Urinary bladder (tissue), 4 donors: ENCODE measurements around the gene SCAMP5. TPM values are rescaled to one million over a fixed set of nuclear protein-coding genes. Genes with fewer than 3 reads are reported as not detected.

Experiments
- DNase-seq: peaks from one replicate; pipeline ENCODE4 v3.0.0-alpha.2; 2015; ENCODE audit errors: extremely low spot score
- H3K27ac ChIP-seq: one replicate; pipeline ENCODE4 v1.5.1; 2013; ENCODE audit warnings: low read depth, mild to moderate bottlenecking, moderate library complexity
- H3K36me3 ChIP-seq: one replicate; pipeline ENCODE4 v1.6.1; 2013; ENCODE audit warnings: mild to moderate bottlenecking, moderate library complexity; ENCODE audit not compliant: insufficient read depth
- H3K4me1 ChIP-seq: one replicate; pipeline ENCODE4 v1.6.1; 2013; ENCODE audit warnings: mild to moderate bottlenecking, moderate library complexity; ENCODE audit not compliant: insufficient read depth
- H3K4me3 ChIP-seq: one replicate; pipeline ENCODE4 v1.5.1; 2013; ENCODE audit warnings: low read depth, low read length
- WGBS: extraction: QIAGEN DNeasy Blood & Tissue Kit; methylation state at CpG from one replicate; pipeline ENCODE4 v1.1.7; 2013; 5-methylcytosine and 5-hydroxymethylcytosine counted together
- polyA plus RNA-seq: library from polyadenylated mRNA; stranded (reverse); fragments of 200-250 nt; gene quantifications from one replicate; pipeline ENCODE4 v1.2.3, GENCODE V29; 2013
- total RNA-seq: library from RNA; depleted of rRNA; stranded (reverse); fragments of >200 nt; gene quantifications from one replicate; pipeline ENCODE4 v1.2.3, GENCODE V29; 2014
- donor health status: healthy with polysubstance abuse.
- donor health status: healthy.

SCAMP5 gene
- total and polyA plus RNA-seq, 2 donors = 6.9 to 19.4 TPM

- no peaks in the 10 kb centered on the region for H3K36me3 ChIP-seq
- WGBS = 87% methylated on average over 8 of the region's 8 CpGs
- no peak overlapping the region for H3K4me3 ChIP-seq
- no peaks in the 10 kb centered on the region for H3K4me1 ChIP-seq
- no peak overlapping the region for H3K27ac ChIP-seq
- no peak for DNase-seq
Observed at GRCh38 chr15:75021341-75021740, 26.0 kb downstream of the SCAMP5 start.

DNA sequence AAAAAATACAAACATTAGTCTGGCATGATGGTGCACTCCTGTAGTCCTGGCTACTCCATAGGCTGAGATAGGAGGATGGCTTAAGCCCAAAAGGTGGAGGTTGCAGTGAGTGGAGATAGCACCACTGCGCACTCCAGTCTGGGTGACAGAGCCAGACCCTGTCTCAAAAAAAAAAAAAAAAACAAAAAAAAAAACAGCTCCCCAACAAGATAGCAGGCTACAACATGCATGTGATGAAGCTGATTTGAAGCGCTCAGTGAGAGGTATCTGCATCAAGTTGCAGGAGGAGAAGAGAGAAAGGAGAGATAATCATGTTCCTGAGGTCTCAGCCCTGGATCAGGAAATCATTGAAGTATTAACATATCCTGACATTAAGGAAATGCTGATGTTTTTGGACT is 27.4 kb downstream of the SCAMP5 start:
- WGBS = 94% methylated on average over 2 of the region's 2 CpGs

GRCh38 chr15:75023181-75023871 is 28.0 kb downstream of the SCAMP5 start, which contains the start of gene PPCDC:
Gene PPCDC (plus strand): TSS chr15:75023590. CDS start chr15:75028319, 4,729 bp downstream.
- Histone ChIP-seq H3K36me3 (no peaks in the 10 kb centered on the region), H3K27ac (peak within 1 kb of the TSS; percentile 80), H3K4me1 (no peaks in the 10 kb centered on the region), H3K4me3 (peak within 1 kb of the TSS; percentile 87)
- peak; percentile 91 for DNase-seq
- 3% methylated on average over 40 of the region's 40 CpGs for WGBS

More for the DNA sequence above, 27.4 kb downstream of the SCAMP5 start:
- Histone ChIP-seq H3K4me1 (no peaks in the 10 kb centered on the region), H3K36me3 (no peaks in the 10 kb centered on the region), H3K27ac (no peak overlapping the region), H3K4me3 (no peak overlapping the region)
- DNase-seq = no peak

- peak overlapping the region; percentile 87 for H3K4me3 ChIP-seq
- peak overlapping the region; percentile 80 for H3K27ac ChIP-seq
- 13% methylated on average over 12 of the region's 12 CpGs for WGBS
- H3K36me3 ChIP-seq = no peaks in the 10 kb centered on the region
- no peak for DNase-seq
- H3K4me1 ChIP-seq = no peaks in the 10 kb centered on the region
Observed at GRCh38 chr15:75023872-75024636, 28.7 kb downstream of the SCAMP5 start.

DNA sequence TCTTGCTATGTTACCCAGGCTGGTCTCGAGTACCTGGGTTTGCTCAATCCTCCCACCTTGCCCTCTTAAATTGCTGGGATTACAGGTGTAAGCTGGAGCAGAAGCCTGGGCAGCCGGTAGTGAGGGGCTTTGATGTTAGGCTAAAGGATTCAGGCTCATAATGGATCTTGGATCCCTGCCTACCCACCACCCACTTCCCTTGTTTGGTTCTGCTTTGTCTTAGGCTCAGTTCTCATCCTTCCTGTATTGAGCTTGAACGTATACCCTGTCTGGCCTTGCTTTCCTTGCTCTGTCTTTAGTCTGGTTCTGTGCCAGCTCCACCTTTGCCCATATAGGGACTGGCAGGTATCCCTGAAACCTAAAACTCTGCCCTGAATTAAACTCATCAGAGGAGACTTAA is 29.7 kb downstream of the SCAMP5 start:
- H3K4me3 ChIP-seq = no peak overlapping the region
- no peak overlapping the region for H3K27ac ChIP-seq
- no peak for DNase-seq
- no peaks in the 10 kb centered on the region for H3K36me3 ChIP-seq
- 59% methylated on average over 3 of the region's 3 CpGs for WGBS
- H3K4me1 ChIP-seq = no peaks in the 10 kb centered on the region

DNA sequence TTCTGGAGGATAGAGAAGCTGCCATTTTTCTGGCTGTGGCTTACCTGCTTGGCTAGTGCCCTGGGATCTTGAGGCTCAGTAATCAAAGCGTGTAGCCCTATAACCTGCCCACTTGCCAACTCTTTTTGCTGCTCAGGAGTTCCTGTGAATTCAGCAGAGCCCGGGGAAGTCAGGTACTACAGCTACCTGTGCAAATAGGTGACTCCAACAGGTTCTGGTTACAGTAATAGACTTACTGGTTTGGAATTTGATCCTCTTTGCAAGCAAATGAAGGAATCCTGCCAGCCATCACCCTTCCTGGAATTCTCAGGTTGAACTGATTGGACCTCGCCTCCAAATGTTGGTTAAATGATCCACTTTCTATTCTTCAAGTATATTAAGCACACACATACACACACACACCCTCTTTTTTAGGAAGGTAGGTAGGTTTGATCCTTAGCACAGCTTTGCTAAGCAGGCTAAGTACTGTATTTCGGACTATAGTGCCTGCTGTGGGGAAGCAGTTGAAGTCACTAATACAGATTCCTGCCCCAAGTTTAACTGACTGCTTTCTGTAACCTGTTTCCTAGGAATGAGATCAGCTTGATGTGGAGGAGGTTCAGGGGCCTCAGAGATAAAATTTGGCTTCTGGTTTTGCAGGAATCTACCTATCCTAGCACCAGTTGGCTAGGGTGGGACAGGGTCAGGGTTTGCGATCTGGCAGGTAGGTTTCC is 30.3 kb downstream of the SCAMP5 start:
- 92% methylated on average over 5 of the region's 5 CpGs for WGBS
- Histone ChIP-seq H3K4me3 (no peak overlapping the region), H3K27ac (no peak overlapping the region), H3K36me3 (no peaks in the 10 kb centered on the region), H3K4me1 (no peaks in the 10 kb centered on the region)
- no peak for DNase-seq

DNA sequence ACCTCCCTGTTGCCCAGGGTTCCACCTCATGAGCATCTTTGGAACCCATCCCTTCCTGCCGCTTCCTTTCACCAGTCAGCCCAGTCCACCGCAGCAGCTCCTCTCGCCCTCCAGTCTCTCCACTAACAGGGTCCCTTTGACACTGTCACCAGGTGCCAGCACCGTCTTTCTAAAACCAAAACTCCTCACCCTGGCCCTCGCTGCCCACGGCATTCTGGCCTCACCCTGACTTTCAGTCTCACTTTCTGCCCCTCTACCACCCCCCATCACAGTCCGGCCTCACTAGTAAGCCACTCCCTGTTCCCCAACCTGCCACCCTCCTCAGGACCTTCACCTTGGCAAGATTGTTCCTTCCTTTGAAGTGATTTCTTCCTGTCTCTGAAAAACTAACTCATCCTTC is 32.2 kb downstream of the SCAMP5 start:
- 83% methylated on average over 7 of the region's 7 CpGs for WGBS

GRCh38 chr15:75028991-75029377 is 33.6 kb downstream of the SCAMP5 start:
- WGBS = 71% methylated on average over 4 of the region's 4 CpGs
- Histone ChIP-seq H3K36me3 (no peaks in the 10 kb centered on the region), H3K4me1 (no peaks in the 10 kb centered on the region), H3K27ac (no peak overlapping the region), H3K4me3 (no peak overlapping the region)
- no peak for DNase-seq

More for the DNA sequence above, 32.2 kb downstream of the SCAMP5 start:
- H3K36me3 ChIP-seq = no peaks in the 10 kb centered on the region
- no peak overlapping the region for H3K27ac ChIP-seq
- DNase-seq = no peak
- H3K4me1 ChIP-seq = no peaks in the 10 kb centered on the region
- no peak overlapping the region for H3K4me3 ChIP-seq

GRCh38 chr15:75029378-75030022 is 34.1 kb downstream of the SCAMP5 start:
- H3K27ac ChIP-seq = no peak overlapping the region
- no peak overlapping the region for H3K4me3 ChIP-seq
- 20% methylated on average over 12 of the region's 12 CpGs for WGBS
- no peaks in the 10 kb centered on the region for H3K36me3 ChIP-seq
- no peaks in the 10 kb centered on the region for H3K4me1 ChIP-seq
- DNase-seq = no peak

GRCh38 chr15:75030023-75030413 is 34.7 kb downstream of the SCAMP5 start:
- no peak for DNase-seq
- no peak overlapping the region for H3K4me3 ChIP-seq
- H3K36me3 ChIP-seq = no peaks in the 10 kb centered on the region
- H3K4me1 ChIP-seq = no peaks in the 10 kb centered on the region
- WGBS = 9% methylated on average over 2 of the region's 2 CpGs
- H3K27ac ChIP-seq = no peak overlapping the region

DNA sequence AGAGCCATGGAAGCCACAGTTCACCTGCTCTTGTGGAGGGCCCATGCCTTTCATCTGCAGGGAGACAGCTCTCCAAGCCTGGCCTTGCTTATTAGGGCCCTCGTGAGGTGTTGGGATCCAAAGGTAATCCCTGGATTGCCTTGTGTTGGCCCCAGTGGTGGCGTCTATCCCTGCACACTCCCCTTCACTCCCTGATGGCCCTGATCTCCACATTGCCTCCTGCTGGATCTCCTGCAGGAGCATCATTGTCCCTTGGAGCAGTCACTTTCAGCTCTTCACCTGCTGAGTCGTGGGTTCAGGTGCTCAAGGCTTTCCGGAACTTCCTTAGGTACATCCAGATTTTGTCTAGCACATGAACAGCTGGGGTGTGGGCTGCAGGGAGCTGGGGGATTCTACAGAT is 35.1 kb downstream of the SCAMP5 start:
- no peak for DNase-seq
- Histone ChIP-seq H3K4me1 (no peaks in the 10 kb centered on the region), H3K36me3 (no peaks in the 10 kb centered on the region), H3K4me3 (no peak overlapping the region), H3K27ac (no peak overlapping the region)
- 89% methylated on average over 4 of the region's 4 CpGs for WGBS

GRCh38 chr15:75031848-75032247 is 36.5 kb downstream of the SCAMP5 start:
- Histone ChIP-seq H3K4me1 (no peaks in the 10 kb centered on the region), H3K4me3 (no peak overlapping the region), H3K27ac (no peak overlapping the region), H3K36me3 (no peaks in the 10 kb centered on the region)
- DNase-seq = no peak
- WGBS = 55% methylated on average over 4 of the region's 4 CpGs

GRCh38 chr15:75032395-75032794 is 37.0 kb downstream of the SCAMP5 start:
- H3K4me1 ChIP-seq = no peaks in the 10 kb centered on the region
- no peak for DNase-seq
- no peak overlapping the region for H3K27ac ChIP-seq
- no peaks in the 10 kb centered on the region for H3K36me3 ChIP-seq
- 94% methylated on average over 2 of the region's 2 CpGs for WGBS
- no peak overlapping the region for H3K4me3 ChIP-seq
